H1 (cell line): Measurements from ENCODE around the gene TYMS. TPM values are rescaled to one million over a fixed set of nuclear protein-coding genes. Genes with fewer than 3 reads are reported as not detected.

Source experiments
- CTCF ChIA-PET: fragments of 300-600 bp; sonication (Branson Sonifier 250); formaldehyde crosslinking; loops from one replicate; lab custom pipeline; 2021; ENCODE audit not compliant: partially characterized antibody; lab: Charles Lee
- POLR2A ChIA-PET: fragments of 300-600 bp; sonication (Branson Sonifier 250); formaldehyde crosslinking; loops from one replicate; lab custom pipeline; 2021; ENCODE audit warnings: inconsistent platforms; ENCODE audit not compliant: partially characterized antibody; lab: Charles Lee
- DNase-seq, 2 experiments: peaks; one replicate each; pipeline versions ENCODE4 v3.0.0 to v3.0.0-alpha.2; 2010 to 2022; ENCODE audit warnings: low spot score in 2 of 2, low read depth in 1 of 2, mixed read lengths in 1 of 2
- FAIRE-seq: peaks from 2 replicates; lab custom pipeline; 2011; peaks lifted over from hg19 to GRCh38; lab: Jason Lieb, UNC
- H2AFZ ChIP-seq: 2 replicates; pipeline ENCODE4 v1.8.1; 2012; ENCODE audit warnings: low read length, inconsistent platforms
- H2AK5ac ChIP-seq: 2 replicates; pipeline ENCODE4 v1.6.1; 2013; ENCODE audit warnings: low read depth, low read length
- H2BK120ac ChIP-seq: replicated peaks from 2 replicates; pipeline ENCODE3; 2013; ENCODE audit warnings: low read depth, low read length, inconsistent platforms
- H2BK12ac ChIP-seq: 2 replicates; pipeline ENCODE4 v1.6.1; 2013; ENCODE audit warnings: low read depth, low read length
- H2BK15ac ChIP-seq: 2 replicates; pipeline ENCODE4 v1.6.1; 2013; ENCODE audit warnings: low read length
- H2BK20ac ChIP-seq: 2 replicates; pipeline ENCODE4 v1.6.1; 2013; ENCODE audit warnings: low read length
- H2BK5ac ChIP-seq: 2 replicates; pipeline ENCODE4 v1.6.1; 2013; ENCODE audit warnings: low read depth, low read length
- H3K14ac ChIP-seq: 2 replicates; pipeline ENCODE4 v1.6.1; 2013; ENCODE audit warnings: inconsistent platforms; ENCODE audit not compliant: insufficient read length
- H3K18ac ChIP-seq: 2 replicates; pipeline ENCODE4 v1.6.1; 2013; ENCODE audit warnings: low read length; ENCODE audit errors: extremely low read depth
- H3K23ac ChIP-seq: 2 replicates; pipeline ENCODE4 v1.6.1; 2013; ENCODE audit warnings: inconsistent platforms; ENCODE audit not compliant: insufficient read length
- H3K23me2 ChIP-seq: 2 replicates; pipeline ENCODE4 v1.6.1; 2013; ENCODE audit warnings: low read depth, low read length
- H3K27ac ChIP-seq: 2 replicates; pipeline ENCODE4 v1.6.1; 2011; ENCODE audit warnings: low read depth, low read length, inconsistent platforms
- H3K27me3 ChIP-seq, 4 experiments: replicated peaks in 1 of 4; 1 replicate in 1 of 4; 2 replicates in 3 of 4; pipeline versions ENCODE4 v1.6.1 to v1.8.1; 2011 to 2013; ENCODE audit warnings: low read length in 3 of 4, mild to moderate bottlenecking in 3 of 4, inconsistent platforms in 2 of 4, mixed read lengths in 2 of 4, moderate library complexity in 1 of 4; ENCODE audit not compliant: control insufficient read depth in 3 of 4, insufficient read depth in 3 of 4; ENCODE audit errors: extremely low read depth in 1 of 4
- H3K36me3 ChIP-seq, 4 experiments: 2 replicates each; pipeline versions ENCODE4 v1.6.1 to v1.8.1; 2011 to 2013; ENCODE audit warnings: mild to moderate bottlenecking in 4 of 4, low read length in 3 of 4, moderate library complexity in 2 of 4, control low read depth in 1 of 4, inconsistent platforms in 1 of 4; ENCODE audit not compliant: insufficient read depth in 4 of 4, control insufficient read depth in 2 of 4
- H3K4ac ChIP-seq: replicated peaks from 2 replicates; pipeline ENCODE3; 2013; ENCODE audit warnings: low read length, low read depth, mixed read lengths, inconsistent platforms; ENCODE audit not compliant: insufficient read length
- H3K4me1 ChIP-seq, 4 experiments: replicated peaks in 1 of 4; 1 replicate in 1 of 4; 2 replicates in 3 of 4; pipeline versions ENCODE4 v1.6.1 to v1.8.1; 2011 to 2013; ENCODE audit warnings: low read length in 3 of 4, inconsistent platforms in 2 of 4, mixed read lengths in 1 of 4; ENCODE audit not compliant: insufficient read depth in 4 of 4, control insufficient read depth in 3 of 4
- H3K4me2 ChIP-seq, 2 experiments: 2 replicates each; pipeline versions ENCODE4 v1.6.1 to v1.8.1; 2011 to 2013; ENCODE audit warnings: low read depth in 2 of 2, low read length in 2 of 2, control low read depth in 1 of 2, inconsistent platforms in 1 of 2, mild to moderate bottlenecking in 1 of 2; ENCODE audit not compliant: insufficient read depth in 1 of 2
- H3K4me3 ChIP-seq, 4 experiments: fragments of 200-600, 300-600 bp in 1 of 4; sonication (generic), shearing (Covaris generic), sonication (Bioruptor Twin) in 1 of 4; 2 replicates each; pipeline versions ENCODE4 v1.5.1 to v1.8.1; 2011 to 2016; ENCODE audit warnings: low read length in 4 of 4, low read depth in 3 of 4, control low read depth in 2 of 4, inconsistent platforms in 2 of 4, mild to moderate bottlenecking in 2 of 4, mixed read lengths in 1 of 4, moderate library complexity in 1 of 4; ENCODE audit not compliant: insufficient read depth in 2 of 4; ENCODE audit errors: extremely low read depth in 1 of 4
- H3K56ac ChIP-seq: replicated peaks from 2 replicates; pipeline ENCODE3; 2013; ENCODE audit warnings: low read depth, mild to moderate bottlenecking, mixed read lengths, low read length, inconsistent platforms; ENCODE audit not compliant: insufficient read length
- H3K79me1 ChIP-seq: 2 replicates; pipeline ENCODE4 v1.6.1; 2013; ENCODE audit warnings: low read depth, low read length, control low read depth
- H3K79me2 ChIP-seq, 2 experiments: 2 replicates each; pipeline versions ENCODE4 v1.6.1 to v1.8.1; 2012 to 2013; ENCODE audit warnings: low read length in 2 of 2, mild to moderate bottlenecking in 2 of 2, inconsistent platforms in 1 of 2; ENCODE audit not compliant: insufficient read depth in 2 of 2, control insufficient read depth in 1 of 2
- H3K9ac ChIP-seq, 4 experiments: replicated peaks in 1 of 4; 1 replicate in 1 of 4; 2 replicates in 3 of 4; pipeline versions ENCODE4 v1.6.1 to v1.8.1; 2011 to 2013; ENCODE audit warnings: low read depth in 3 of 4, low read length in 3 of 4, control low read depth in 2 of 4, mild to moderate bottlenecking in 2 of 4, moderate library complexity in 2 of 4, inconsistent platforms in 1 of 4; ENCODE audit errors: extremely low read depth in 1 of 4
- H3K9me3 ChIP-seq, 2 experiments: 2 replicates each; pipeline versions ENCODE4 v1.6.1 to v1.8.1; 2012 to 2013; ENCODE audit warnings: mild to moderate bottlenecking in 2 of 2, moderate library complexity in 2 of 2, control low read depth in 1 of 2, inconsistent platforms in 1 of 2, low read depth in 1 of 2, low read length in 1 of 2, mixed read lengths in 1 of 2; ENCODE audit not compliant: insufficient read depth in 2 of 2
- H4K20me1 ChIP-seq, 2 experiments: replicated peaks in 1 of 2; 2 replicates each; pipeline versions ENCODE3 to v1.8.1; 2011 to 2013; ENCODE audit warnings: inconsistent platforms in 2 of 2, low read length in 2 of 2, mild to moderate bottlenecking in 1 of 2; ENCODE audit not compliant: insufficient read depth in 2 of 2, control insufficient read depth in 1 of 2
- H4K5ac ChIP-seq: 2 replicates; pipeline ENCODE4 v1.6.1; 2013; ENCODE audit warnings: low read length, low read depth, mixed read lengths, inconsistent platforms; ENCODE audit not compliant: insufficient read length
- H4K8ac ChIP-seq: 2 replicates; pipeline ENCODE4 v1.8.0; 2013; ENCODE audit warnings: mild to moderate bottlenecking, moderate library complexity, low read length, inconsistent platforms; ENCODE audit not compliant: insufficient read depth; ENCODE audit errors: extremely low read depth
- H4K91ac ChIP-seq: replicated peaks from 2 replicates; pipeline ENCODE3; 2013; ENCODE audit warnings: low read length, mixed read lengths, inconsistent platforms; ENCODE audit not compliant: insufficient read length
- EGR1 ChIP-seq: IDR thresholded peaks from 2 replicates; pipeline ENCODE4 v1.6.1; 2011; ENCODE audit warnings: low read depth, low read length, borderline replicate concordance
- RAD21 ChIP-seq, 2 experiments: IDR thresholded peaks in 1 of 2; conservative IDR thresholded peaks in 1 of 2; 2 replicates each; pipeline ENCODE4 v1.6.1; 2011; ENCODE audit warnings: low read depth in 2 of 2, low read length in 2 of 2, improper control_type of control experiment in 1 of 2, inconsistent platforms in 1 of 2, mild to moderate bottlenecking in 1 of 2, moderate library complexity in 1 of 2
- RBBP5 ChIP-seq: IDR thresholded peaks from 2 replicates; pipeline ENCODE4 v1.7.1; 2012; ENCODE audit warnings: low read depth, mild to moderate bottlenecking, inconsistent platforms, low read length, moderate library complexity, borderline replicate concordance
- RXRA ChIP-seq: IDR thresholded peaks from 2 replicates; pipeline ENCODE4 v1.6.1; 2011; ENCODE audit warnings: low read depth, mild to moderate bottlenecking, low read length, moderate library complexity; ENCODE audit not compliant: insufficient read depth
- WGBS, 2 experiments: shearing (Covaris generic) in 1 of 2; methylation state at CpG; one replicate each; pipeline versions ENCODE4 v1.1.6 to v1.1.7; 2013 to 2015; ENCODE audit warnings: low lambda C conversion rate in 2 of 2, mixed read lengths in 2 of 2, inconsistent platforms in 1 of 2, low coverage in 1 of 2, missing lambda C conversion rate in 1 of 2; ENCODE audit not compliant: insufficient replicate concordance in 2 of 2, insufficient coverage in 1 of 2, insufficient read length in 1 of 2; ENCODE audit errors: extremely low coverage in 1 of 2, missing lambda C conversion rate in 1 of 2; 5-methylcytosine and 5-hydroxymethylcytosine counted together
- polyA plus RNA-seq, 7 experiments: library from polyadenylated mRNA; depleted of rRNA in 3 of 7; stranded (reverse) in 5 of 7; unstranded in 2 of 7; fragments of >200 nt in 5 of 7; fragments of 200-250 nt in 2 of 7; gene quantifications; 1 replicate in 5 of 7; 2 replicates in 1 of 7; 4 replicates in 1 of 7; pipeline versions ENCODE4 v1.2.1 to v1.2.3, GENCODE V29; 2011 to 2013; ENCODE audit warnings: missing spikeins in 2 of 7, mixed read lengths in 2 of 7
- total RNA-seq: library from RNA; stranded (reverse); fragmentation: NEBNext Ultra II Directional; extraction: Animal tissue kit (Norgen Biotek cat#: 25700); gene quantifications from 2 replicates; pipeline ENCODE4 v1.2.1, GENCODE V29; 2021

Gene TYMS
- total and polyA plus RNA-seq, 2 of the 8 experiments (the other 6 are each of a cell fraction or from before 2014, with no cell fraction given): 91.9 to 110 TPM

GRCh38 chr18:653512-653911 lies 3.9 kb upstream of the TYMS start:
- POLR2A ChIA-PET: interaction anchor here (1.4 kb wide), 1 partner anchor 9 kb away, joined by 3 read pairs; no protein-coding TSS in a partner anchor
- no peak overlapping the region for H3K4me3 ChIP-seq

More at GRCh38 chr18:653512-653911, 3.9 kb upstream of the TYMS start:
- DNase-seq (no peak), FAIRE-seq (no peak)
- no peak overlapping the region for H3K23ac ChIP-seq
- no peak overlapping the region for H2BK120ac ChIP-seq
- H3K18ac ChIP-seq: no peak overlapping the region
- no peak overlapping the region for H2AFZ ChIP-seq
- no peak overlapping the region for H2BK15ac ChIP-seq
- no peak overlapping the region for H3K27ac ChIP-seq
- H3K9me3 ChIP-seq: no peaks in the 10 kb centered on the region
- no peaks in the 10 kb centered on the region for H3K27me3 ChIP-seq
- no peaks in the 10 kb centered on the region; the same call in 1 of the 2 replicates for H3K23me2 ChIP-seq
- no peak overlapping the region for H3K4ac ChIP-seq
- H3K79me2 ChIP-seq: peaks cover 0 to 22% of the 10 kb centered on the region in 2 experiments; a peak in 1 of 4 replicates
- no peak overlapping the region for H4K91ac ChIP-seq
- 91% methylated on average over 2 of the region's 2 CpGs; no CpG with 5 or more reads in 1 of the 2 experiments for WGBS, 2 experiments
- no peak overlapping the region for H2AK5ac ChIP-seq
- H4K20me1 ChIP-seq: peaks cover 2 to 4% of the 10 kb centered on the region in 2 experiments
- no peaks in the 10 kb centered on the region; a peak in 1 of 8 replicates for H3K36me3 ChIP-seq
- peaks cover 3% of the 10 kb centered on the region; the same call in 1 of the 2 replicates for H3K79me1 ChIP-seq
- CTCF ChIA-PET: interaction anchor here (0.6 to 3.5 kb wide), 8 partner anchors 9 to 163 kb away, joined by 3 to 28 read pairs (median 4); no protein-coding TSS in a partner anchor
- no peak overlapping the region for H2BK5ac ChIP-seq
- H2BK12ac ChIP-seq: no peak overlapping the region
- H4K5ac ChIP-seq: no peak overlapping the region
- H3K14ac ChIP-seq: no peak overlapping the region
- no peak overlapping the region for H3K56ac ChIP-seq
- peaks cover 0 to 2% (median 0%) of the 10 kb centered on the region in 4 experiments; a peak in 2 of 7 replicates for H3K4me1 ChIP-seq
- no peak overlapping the region for H3K9ac ChIP-seq
- no peak overlapping the region for H2BK20ac ChIP-seq
- TF ChIP-seq RXRA (no peak), RAD21 (IDR thresholded peaks at IDR 0.05 in 1 of 2, conservative IDR thresholded peaks at IDR 0.05 in 1 of 2; ENCODE audit: low read depth in 2 of 2, low read length in 2 of 2) (no peak), EGR1 (no peak), RBBP5 (no peak)
- no peak overlapping the region for H4K8ac ChIP-seq
- no peak overlapping the region for H3K4me2 ChIP-seq
